ENCODE measurements around the gene MED13L. TPM values are rescaled to one million over a fixed set of nuclear protein-coding genes. Genes with fewer than 3 reads are reported as not detected.
"Not testable (repeated sequence)": the region's sequence is repeated elsewhere in the genome, so short reads cannot be mapped to it uniquely, and the experiment has no call there.

Gene MED13L
- total and polyA plus RNA-seq, 2 donors (not counting 3 experiments of a cell fraction or from before 2014, with no cell fraction given) = 27.4 to 93.6 TPM

DNA sequence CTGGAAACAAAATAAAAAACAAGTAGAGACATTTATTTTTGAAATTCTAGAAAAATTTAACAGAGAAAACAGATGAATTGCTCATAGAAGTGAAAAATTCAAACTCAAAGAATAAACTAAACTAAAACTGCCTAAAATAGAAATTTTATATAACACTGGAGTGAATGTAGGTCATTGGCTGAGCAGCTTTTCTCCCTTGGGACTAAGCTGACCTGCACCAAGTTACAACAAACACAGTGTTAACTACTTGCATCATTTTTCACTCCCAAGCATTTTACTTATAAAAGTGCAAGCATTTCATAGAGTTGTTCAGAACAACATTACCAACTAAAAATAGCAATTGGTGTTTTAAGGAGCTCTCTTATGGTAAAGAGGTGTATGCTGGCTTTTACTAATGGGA, 298.1 kb downstream of the MED13L start:
- TF ChIP-seq EZH2 (IDR thresholded peaks at IDR 0.05; ENCODE audit: borderline replicate concordance, low read depth, low read length, severe bottlenecking) = no peak
- TF ChIP-seq, protein P1, sequence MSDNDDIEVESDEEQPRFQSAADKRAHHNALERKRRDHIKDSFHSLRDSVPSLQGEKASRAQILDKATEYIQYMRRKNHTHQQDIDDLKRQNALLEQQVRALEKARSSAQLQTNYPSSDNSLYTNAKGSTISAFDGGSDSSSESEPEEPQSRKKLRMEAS (IDR thresholded peaks at IDR 0.05; ENCODE audit: insufficient read depth, insufficient read length) = no peak
- TF ChIP-seq JUN (IDR thresholded peaks at IDR 0.05; ENCODE audit: borderline replicate concordance, insufficient read depth, insufficient read length, low read depth) = no peak
- H3K4me2 ChIP-seq (ENCODE audit: insufficient read depth, low read length) = no peak overlapping the region
- BruUV-seq (replicated peaks) = no TSS peak
- H3K9me1 ChIP-seq (replicated peaks; ENCODE audit: control insufficient read depth, extremely low read depth, insufficient read depth, low read length) = peaks cover under 1% of the 10 kb centered on the region
- H3K27ac ChIP-seq (ENCODE audit: insufficient read depth, low read depth, low read length) = no peak overlapping the region
- dilution Hi-C loops (cut with MboI; ENCODE audit: extremely low pct_ligation_motif_present, low sequenced_read_pairs) = no loop called here
- H3K9me3 ChIP-seq (replicated peaks; ENCODE audit: control insufficient read depth, insufficient read depth, low read length) = no peaks in the 10 kb centered on the region
- H4K20me1 ChIP-seq (replicated peaks; ENCODE audit: control insufficient read depth, extremely low read depth, insufficient read depth, low read length) = no peaks in the 10 kb centered on the region
- no peaks in the 10 kb centered on the region for H3K79me2 ChIP-seq (ENCODE audit: control insufficient read depth, insufficient read depth, low read length)
- intact Hi-C loops (cut with micrococcal nuclease) = no loop called here
- H3K36me3 ChIP-seq (ENCODE audit: control insufficient read depth in 2 of 2, extremely low read depth in 1 of 2, insufficient read depth in 2 of 2, low read length in 2 of 2) = peaks cover 2 to 11% of the 10 kb centered on the region in 2 experiments
- H2AFZ ChIP-seq (ENCODE audit: low read depth, low read length) = no peak overlapping the region
- H3K4me1 ChIP-seq (ENCODE audit: control insufficient read depth, extremely low read depth, insufficient read depth, low read length) = peaks cover 4% of the 10 kb centered on the region
- no peak overlapping the region for H3K4me3 ChIP-seq (replicated peaks in 1 of 3; ENCODE audit: insufficient read depth in 1 of 3, low read depth in 1 of 3, low read length in 3 of 3)
- no peaks in the 10 kb centered on the region for H3K27me3 ChIP-seq (ENCODE audit: control insufficient read depth in 2 of 2, insufficient read depth in 2 of 2, low read length in 2 of 2)
- DNase-seq (ENCODE audit: low read depth, low spot score) (no peak), FAIRE-seq (no peak)
- POLR2A ChIA-PET = interaction anchor here (0.6 kb wide), 1 partner anchor 1330 kb away, joined by 3 read pairs; no protein-coding TSS in a partner anchor
- no peak overlapping the region for H3K9ac ChIP-seq (replicated peaks; ENCODE audit: extremely low read depth, insufficient read depth, low read length)
- CTCF ChIA-PET = interaction anchor here (1.4 to 2.2 kb wide), 2 partner anchors 11 to 16 kb away, joined by 3 to 4 read pairs; no protein-coding TSS in a partner anchor

DNA sequence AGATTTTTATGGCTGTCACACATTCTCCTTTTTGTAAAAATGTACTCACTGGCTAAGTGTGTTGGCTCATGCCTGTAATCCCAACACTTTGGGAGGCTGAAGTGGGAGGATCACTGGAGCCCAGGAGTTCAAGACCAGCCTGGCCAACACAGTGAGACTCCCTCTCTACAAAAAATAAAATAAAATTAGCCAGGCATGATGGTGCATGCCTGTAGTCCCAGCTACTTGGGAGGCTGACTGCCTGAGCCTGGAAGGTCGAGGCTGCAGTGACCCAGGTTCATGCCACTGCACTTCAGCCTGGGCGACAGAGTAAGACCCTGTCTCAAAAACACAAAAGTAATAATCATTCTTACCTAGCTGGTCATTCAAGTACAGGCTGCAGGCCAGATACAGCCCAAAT, 300.7 kb downstream of the MED13L start:
- H3K9ac ChIP-seq (replicated peaks; ENCODE audit: extremely low read depth, insufficient read depth, low read length); H3K79me2 ChIP-seq (ENCODE audit: control insufficient read depth, insufficient read depth, low read length); POLR2A ChIA-PET; BruUV-seq (replicated peaks); FAIRE-seq; H3K27ac ChIP-seq (ENCODE audit: insufficient read depth, low read depth, low read length); intact Hi-C loops (cut with micrococcal nuclease); H3K9me3 ChIP-seq (replicated peaks; ENCODE audit: control insufficient read depth, insufficient read depth, low read length); H3K27me3 ChIP-seq (ENCODE audit: control insufficient read depth in 2 of 2, insufficient read depth in 2 of 2, low read length in 2 of 2); H2AFZ ChIP-seq (ENCODE audit: low read depth, low read length); H3K4me2 ChIP-seq (ENCODE audit: insufficient read depth, low read length); H4K20me1 ChIP-seq (replicated peaks; ENCODE audit: control insufficient read depth, extremely low read depth, insufficient read depth, low read length); dilution Hi-C loops (cut with MboI; ENCODE audit: extremely low pct_ligation_motif_present, low sequenced_read_pairs); DNase-seq (ENCODE audit: low read depth, low spot score); H3K4me3 ChIP-seq (replicated peaks in 1 of 3; ENCODE audit: insufficient read depth in 1 of 3, low read depth in 1 of 3, low read length in 3 of 3); H3K9me1 ChIP-seq (replicated peaks; ENCODE audit: control insufficient read depth, extremely low read depth, insufficient read depth, low read length); H3K36me3 ChIP-seq (ENCODE audit: control insufficient read depth in 2 of 2, extremely low read depth in 1 of 2, insufficient read depth in 2 of 2, low read length in 2 of 2): not testable (repeated sequence)
- CTCF ChIA-PET = interaction anchor here (2.2 kb wide), 1 partner anchor 29 kb away, joined by 5 read pairs; no protein-coding TSS in a partner anchor
- peaks cover 20% of the 10 kb centered on the region for H3K4me1 ChIP-seq (ENCODE audit: control insufficient read depth, extremely low read depth, insufficient read depth, low read length)
